IMR-90 (cell line): ENCODE data around the gene MED23. TPM values are rescaled to one million over a fixed set of nuclear protein-coding genes. Genes with fewer than 3 reads are reported as not detected.

ENCODE experiments used
- ATAC-seq: fragments of 200-7000 bp; cut with Tn5 transposase; 2 replicates; pipeline ENCODE4 v1.9.1; 2020; ENCODE audit warnings: low read depth, mild to moderate bottlenecking, moderate library complexity
- BruUV-seq: library from RNA; stranded (reverse); fragments of 400-500 nt; replicated peaks from 2 replicates; lab custom pipeline; 2021; lab: Mats Ljungman, UMichigan
- CTCF ChIA-PET: fragments of 300-600 bp; formaldehyde crosslinking; extraction: SDS; loops from one replicate; lab custom pipeline; 2021; ENCODE audit warnings: antibody characterized with exemption; lab: Yijun Ruan, JAX
- POLR2A ChIA-PET: fragments of 300-600 bp; sonication (Branson Sonifier 250); formaldehyde crosslinking; loops from one replicate; lab custom pipeline; 2022; ENCODE audit warnings: antibody characterized with exemption; ENCODE audit not compliant: unreplicated experiment; lab: Charles Lee
- DNase-seq: peaks from one replicate; pipeline ENCODE4 v3.0.0; 2013
- H2AFZ ChIP-seq: replicated peaks from 2 replicates; pipeline ENCODE3; 2013; ENCODE audit warnings: low read length, mild to moderate bottlenecking; ENCODE audit not compliant: poor library complexity
- H2AK5ac ChIP-seq: 2 replicates; pipeline ENCODE4 v1.6.1; 2013; ENCODE audit warnings: low read depth, low read length, inconsistent platforms
- H2AK9ac ChIP-seq: replicated peaks from 2 replicates; pipeline ENCODE3; 2013; ENCODE audit warnings: mild to moderate bottlenecking, low read depth, low read length, moderate library complexity; ENCODE audit not compliant: poor library complexity
- H2BK120ac ChIP-seq: 2 replicates; pipeline ENCODE4 v1.6.1; 2013; ENCODE audit warnings: low read depth, low read length, inconsistent platforms
- H2BK15ac ChIP-seq: 3 replicates; pipeline ENCODE4 v1.6.1; 2013; ENCODE audit warnings: low read depth, low read length, inconsistent platforms
- H2BK20ac ChIP-seq: 2 replicates; pipeline ENCODE4 v1.6.1; 2013; ENCODE audit warnings: low read depth, mild to moderate bottlenecking, inconsistent platforms, low read length, moderate library complexity
- H2BK5ac ChIP-seq: 2 replicates; pipeline ENCODE4 v1.6.1; 2013; ENCODE audit warnings: mild to moderate bottlenecking, low read depth, low read length, inconsistent platforms; ENCODE audit not compliant: poor library complexity, severe bottlenecking
- H3K14ac ChIP-seq: replicated peaks from 2 replicates; pipeline ENCODE4 v1.6.1; 2013; ENCODE audit warnings: low read depth, low read length, inconsistent platforms
- H3K18ac ChIP-seq: 2 replicates; pipeline ENCODE4 v1.6.1; 2013; ENCODE audit warnings: low read depth, low read length, control low read depth
- H3K23ac ChIP-seq: 2 replicates; pipeline ENCODE4 v1.6.1; 2013; ENCODE audit warnings: low read depth, low read length, inconsistent platforms
- H3K27ac ChIP-seq: 2 replicates; pipeline ENCODE4 v1.5.1; 2013; ENCODE audit warnings: mild to moderate bottlenecking, control low read depth, low read length; ENCODE audit not compliant: insufficient read depth
- H3K27me3 ChIP-seq: 2 replicates; pipeline ENCODE4 v1.6.1; 2013; ENCODE audit warnings: low read length; ENCODE audit not compliant: control insufficient read depth, insufficient read depth
- H3K36me3 ChIP-seq: 2 replicates; pipeline ENCODE4 v1.6.1; 2013; ENCODE audit warnings: low read length, mixed read lengths; ENCODE audit not compliant: control insufficient read depth, insufficient read depth
- H3K4ac ChIP-seq: 2 replicates; pipeline ENCODE4 v1.6.1; 2013; ENCODE audit warnings: low read depth, low read length, inconsistent platforms
- H3K4me1 ChIP-seq: 2 replicates; pipeline ENCODE4 v1.6.1; 2013; ENCODE audit warnings: low read length, mixed read lengths; ENCODE audit not compliant: control insufficient read depth, insufficient read depth
- H3K4me2 ChIP-seq: 2 replicates; pipeline ENCODE4 v1.6.1; 2013; ENCODE audit warnings: low read depth, mild to moderate bottlenecking, control low read depth, low read length, moderate library complexity
- H3K4me3 ChIP-seq: 2 replicates; pipeline ENCODE4 v1.5.1; 2013; ENCODE audit warnings: low read depth, mild to moderate bottlenecking, control low read depth, low read length, moderate library complexity; ENCODE audit not compliant: insufficient read depth
- H3K56ac ChIP-seq: 2 replicates; pipeline ENCODE4 v1.6.1; 2013; ENCODE audit warnings: low read length, inconsistent platforms; ENCODE audit not compliant: insufficient read depth; ENCODE audit errors: extremely low read depth
- H3K79me1 ChIP-seq, 2 experiments: 2 replicates each; pipeline ENCODE4 v1.6.1; 2013; ENCODE audit warnings: low read length in 2 of 2, inconsistent platforms in 1 of 2, low read depth in 1 of 2
- H3K9ac ChIP-seq: 2 replicates; pipeline ENCODE4 v1.6.1; 2013; ENCODE audit warnings: low read depth, low read length, control low read depth
- H3K9me1 ChIP-seq: 2 replicates; pipeline ENCODE4 v1.6.1; 2013; ENCODE audit warnings: low read length, inconsistent platforms; ENCODE audit not compliant: insufficient read depth
- H3K9me3 ChIP-seq: 2 replicates; pipeline ENCODE4 v1.6.1; 2013; ENCODE audit warnings: low read length; ENCODE audit not compliant: control insufficient read depth, insufficient read depth
- H4K20me1 ChIP-seq: 2 replicates; pipeline ENCODE4 v1.6.1; 2013; ENCODE audit warnings: low read length, inconsistent platforms; ENCODE audit not compliant: insufficient read depth
- H4K5ac ChIP-seq: 2 replicates; pipeline ENCODE4 v1.6.1; 2013; ENCODE audit warnings: mild to moderate bottlenecking, low read depth, low read length, control low read depth
- H4K8ac ChIP-seq, 2 experiments: 2 replicates each; pipeline ENCODE4 v1.6.1; 2013; ENCODE audit warnings: low read depth in 2 of 2, low read length in 2 of 2, control low read depth in 1 of 2, inconsistent platforms in 1 of 2
- H4K91ac ChIP-seq: 2 replicates; pipeline ENCODE4 v1.6.1; 2013; ENCODE audit warnings: low read depth, low read length, inconsistent platforms; ENCODE audit not compliant: insufficient read depth
- CEBPB ChIP-seq: IDR thresholded peaks from 2 replicates; pipeline ENCODE4 v1.6.1; 2012; ENCODE audit warnings: low read depth, low read length, improper control_type of control experiment
- MAZ ChIP-seq: IDR thresholded peaks from 2 replicates; pipeline ENCODE4 v1.6.1; 2012; ENCODE audit warnings: low read depth, mild to moderate bottlenecking, low read length, improper control_type of control experiment, moderate library complexity, borderline replicate concordance
- WGBS, 2 experiments: methylation state at CpG; one replicate each; pipeline versions ENCODE4 v1.1.5 to v1.1.7; 2013; ENCODE audit warnings: missing lambda C conversion rate in 2 of 2; ENCODE audit not compliant: insufficient read length in 1 of 2; ENCODE audit errors: extremely low coverage in 2 of 2; 5-methylcytosine and 5-hydroxymethylcytosine counted together
- dilution Hi-C: fragments of 300-500 bp; cut with HindIII; formaldehyde crosslinking; loops from one replicate; pipeline ENCODE4 v1.14.3; 2018; ENCODE audit warnings: low sequenced_read_pairs; ENCODE audit not compliant: unreplicated experiment
- in situ Hi-C: fragments of 300-500 bp; cut with MboI; formaldehyde crosslinking; loops from 3 replicates; pipeline ENCODE4 v1.14.3; 2019; ENCODE audit warnings: low sequenced_read_pairs, inconsistent platforms, mixed read lengths
- intact Hi-C: fragments of 100-400 bp; cut with micrococcal nuclease; formaldehyde crosslinking; loops from 2 replicates; pipeline ENCODE4 v1.10.0; 2022
- polyA plus RNA-seq, 3 experiments: library from polyadenylated mRNA; depleted of rRNA; stranded (reverse); fragments of >200 nt; gene quantifications; 2 replicates each; pipeline ENCODE4 v1.2.3, GENCODE V29; 2012; ENCODE audit warnings: low replicate concordance in 1 of 3
- total RNA-seq: library from RNA; depleted of rRNA; stranded (reverse); fragments of >200 nt; gene quantifications from 2 replicates; pipeline ENCODE4 v1.2.3, GENCODE V29; 2012

The MED23 gene
- total and polyA plus RNA-seq, 2 of the 4 experiments (the other 2 are of a cell fraction): 16.0 to 40.7 TPM

- Histone ChIP-seq H2AK9ac (no peak overlapping the region), H4K91ac (no peak overlapping the region), H2BK5ac (no peak overlapping the region), H3K4me3 (no peak overlapping the region), H3K18ac (no peak overlapping the region), H3K36me3 (no peaks in the 10 kb centered on the region), H4K20me1 (no peaks in the 10 kb centered on the region), H3K9me3 (no peaks in the 10 kb centered on the region), H4K8ac (no peak overlapping the region), H4K5ac (no peak overlapping the region), H3K14ac (no peak overlapping the region), H3K27ac (no peak overlapping the region), H3K9ac (no peak overlapping the region), H3K79me1 (no peaks in the 10 kb centered on the region), H3K4me1 (no peaks in the 10 kb centered on the region), H2AK5ac (no peak overlapping the region), H2BK120ac (no peak overlapping the region), H3K9me1 (no peaks in the 10 kb centered on the region), H3K4ac (no peak overlapping the region), H3K23ac (no peak overlapping the region), H3K4me2 (no peak overlapping the region), H3K56ac (no peak overlapping the region), H2BK20ac (no peak overlapping the region), H2AFZ (no peak overlapping the region), H3K27me3 (no peaks in the 10 kb centered on the region; the same call in 1 of the 2 replicates), H2BK15ac (no peak overlapping the region)
- no TSS peak for BruUV-seq
- ATAC-seq (no peak), DNase-seq (no peak)
- in situ Hi-C loops: no loop called here
- intact Hi-C loops: no loop called here
- CTCF ChIA-PET: no interaction called here
- TF ChIP-seq CEBPB (peak; percentile 49; the same call in 1 of the 2 replicates), MAZ (no peak)
- WGBS, 2 experiments: no CpG with 5 or more reads among the region's 4 CpGs
- dilution Hi-C loops: no loop called here
- POLR2A ChIA-PET: no interaction called here
Observed at GRCh38 chr6:131561925-131562707, 65.9 kb downstream of the MED23 start.
